IPS-15b (cell line): ENCODE data around the gene GABRB3.

Experiments
- H3K27me3 ChIP-seq: one replicate; pipeline ENCODE4 v1.6.1; 2013; ENCODE audit warnings: low read length; ENCODE audit not compliant: control insufficient read depth, insufficient read depth
- H3K36me3 ChIP-seq: one replicate; pipeline ENCODE4 v1.6.1; 2013; ENCODE audit warnings: low read length; ENCODE audit not compliant: control insufficient read depth, insufficient read depth
- H3K4me1 ChIP-seq: one replicate; pipeline ENCODE4 v1.6.1; 2013; ENCODE audit warnings: mild to moderate bottlenecking, low read length; ENCODE audit not compliant: control insufficient read depth, insufficient read depth
- H3K4me3 ChIP-seq: one replicate; pipeline ENCODE4 v1.5.1; 2013; ENCODE audit warnings: low read depth, low read length
- H3K9ac ChIP-seq: one replicate; pipeline ENCODE4 v1.6.1; 2013; ENCODE audit warnings: low read depth, mild to moderate bottlenecking, low read length
- H3K9me3 ChIP-seq: one replicate; pipeline ENCODE4 v1.6.1; 2013; ENCODE audit warnings: mild to moderate bottlenecking, low read length; ENCODE audit not compliant: control insufficient read depth, insufficient read depth

Gene GABRB3

DNA sequence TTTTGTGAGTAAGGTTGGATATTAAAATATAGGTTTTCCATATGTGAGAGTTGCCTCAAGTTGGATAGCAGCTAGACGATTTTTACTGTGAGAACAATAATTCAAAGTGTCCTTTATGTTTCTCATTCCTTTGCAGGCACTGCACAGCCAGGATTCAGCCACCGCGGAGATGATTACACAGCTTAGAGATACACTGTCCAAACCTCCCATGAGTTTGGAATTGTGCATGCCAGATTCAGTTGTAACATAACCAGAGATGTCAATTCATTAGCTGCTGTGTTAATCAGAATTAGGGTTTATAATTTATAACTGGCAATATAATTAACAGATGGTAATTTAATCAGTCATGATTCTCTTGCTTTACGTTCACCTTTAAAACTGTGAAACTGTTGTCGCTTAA lies 132.3 kb downstream of the GABRB3 start:
- no peaks in the 10 kb centered on the region for H3K27me3 ChIP-seq
- H3K4me1 ChIP-seq, result peaks cover 26% of the 10 kb centered on the region
- H3K4me3 ChIP-seq, result no peak overlapping the region
- no peaks in the 10 kb centered on the region for H3K36me3 ChIP-seq
- no peak overlapping the region for H3K9ac ChIP-seq
- H3K9me3 ChIP-seq, result no peaks in the 10 kb centered on the region

DNA sequence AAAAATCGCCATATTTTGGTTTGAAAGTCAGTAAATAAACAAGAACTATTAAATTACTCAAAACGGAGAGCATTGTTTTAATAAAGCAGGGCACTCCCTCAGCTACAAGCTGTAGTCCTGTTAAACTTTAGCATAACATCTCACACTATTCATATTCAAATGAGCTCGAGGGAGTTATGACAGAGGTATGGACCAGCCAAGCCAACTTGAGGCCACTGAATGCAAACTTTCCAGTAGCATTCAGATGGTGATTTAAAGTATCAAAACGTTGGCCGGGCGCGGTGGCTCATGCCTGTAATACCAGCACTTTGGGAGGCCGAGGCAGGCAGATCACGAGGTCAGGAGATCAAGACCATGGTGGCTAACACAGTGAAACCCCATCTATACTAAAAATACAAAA lies 132.9 kb downstream of the GABRB3 start:
- Histone ChIP-seq H3K27me3 (no peaks in the 10 kb centered on the region), H3K4me1 (peaks cover 26% of the 10 kb centered on the region), H3K36me3 (no peaks in the 10 kb centered on the region), H3K9ac (no peak overlapping the region), H3K9me3 (no peaks in the 10 kb centered on the region), H3K4me3 (no peak overlapping the region)

DNA sequence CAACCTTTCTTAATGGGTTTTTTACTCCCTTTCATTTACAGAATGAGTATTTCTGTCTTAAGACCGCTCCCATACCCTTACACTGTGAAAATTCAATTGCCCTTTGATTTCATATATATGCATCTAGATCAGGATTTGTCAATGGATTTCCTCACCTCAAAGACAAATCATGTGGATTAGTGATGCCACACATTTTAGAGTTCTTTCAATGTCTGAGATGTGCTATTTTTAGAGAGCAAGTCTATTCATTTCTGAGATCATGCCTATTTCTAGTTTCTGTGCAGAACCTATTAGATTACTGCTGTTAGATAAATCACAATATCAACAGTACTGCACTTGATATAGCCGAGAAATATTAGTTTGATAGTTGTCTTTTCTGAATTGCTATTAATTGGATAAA lies 137.3 kb downstream of the GABRB3 start:
- no peaks in the 10 kb centered on the region for H3K9me3 ChIP-seq
- no peak overlapping the region for H3K4me3 ChIP-seq
- H3K9ac ChIP-seq, result no peak overlapping the region
- no peaks in the 10 kb centered on the region for H3K27me3 ChIP-seq
- H3K4me1 ChIP-seq, result peaks cover 37% of the 10 kb centered on the region
- no peaks in the 10 kb centered on the region for H3K36me3 ChIP-seq

DNA sequence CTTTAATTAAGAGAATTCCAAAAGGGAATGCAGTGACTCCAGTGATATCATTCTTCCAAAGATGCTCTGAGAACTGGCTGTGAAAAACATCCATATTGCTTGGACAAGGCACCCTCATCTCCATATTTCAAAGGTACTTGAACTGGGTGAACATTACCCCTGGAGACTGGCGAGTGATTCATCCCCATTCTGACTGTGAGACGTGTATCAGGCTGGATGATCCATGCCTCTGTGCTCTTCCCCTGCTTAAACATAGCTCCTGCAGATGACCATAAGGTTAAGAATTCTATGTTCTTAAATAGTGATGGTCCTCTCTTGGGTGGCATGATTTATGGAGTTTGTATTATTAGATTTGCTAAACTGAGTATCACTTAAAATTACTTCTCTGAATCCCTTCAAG lies 137.8 kb downstream of the GABRB3 start:
- peaks cover 40% of the 10 kb centered on the region for H3K4me1 ChIP-seq
- no peaks in the 10 kb centered on the region for H3K27me3 ChIP-seq
- H3K9ac ChIP-seq, result no peak overlapping the region
- no peak overlapping the region for H3K4me3 ChIP-seq
- H3K9me3 ChIP-seq, result no peaks in the 10 kb centered on the region
- no peaks in the 10 kb centered on the region for H3K36me3 ChIP-seq

DNA sequence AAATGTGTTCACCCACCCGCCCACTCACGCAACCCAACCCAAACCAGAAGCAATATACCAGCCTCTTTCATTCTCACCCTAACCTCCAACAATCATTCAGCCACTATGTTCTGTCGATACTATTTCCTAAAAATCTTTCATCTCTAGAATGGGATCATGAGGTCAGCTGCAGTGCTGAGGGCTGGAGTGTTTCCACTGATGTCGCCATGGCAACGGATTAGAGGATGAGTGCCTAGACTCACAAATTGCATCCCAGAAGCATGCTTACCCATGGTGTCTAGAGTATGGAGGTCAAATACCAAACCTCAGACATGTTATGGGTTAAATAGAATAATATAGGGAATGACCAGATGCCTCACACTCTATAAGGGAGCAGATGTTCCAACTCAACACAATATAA lies 138.5 kb downstream of the GABRB3 start:
- Histone ChIP-seq H3K4me3 (no peak overlapping the region), H3K36me3 (no peaks in the 10 kb centered on the region), H3K27me3 (no peaks in the 10 kb centered on the region), H3K4me1 (peaks cover 37% of the 10 kb centered on the region), H3K9ac (no peak overlapping the region), H3K9me3 (no peaks in the 10 kb centered on the region)

DNA sequence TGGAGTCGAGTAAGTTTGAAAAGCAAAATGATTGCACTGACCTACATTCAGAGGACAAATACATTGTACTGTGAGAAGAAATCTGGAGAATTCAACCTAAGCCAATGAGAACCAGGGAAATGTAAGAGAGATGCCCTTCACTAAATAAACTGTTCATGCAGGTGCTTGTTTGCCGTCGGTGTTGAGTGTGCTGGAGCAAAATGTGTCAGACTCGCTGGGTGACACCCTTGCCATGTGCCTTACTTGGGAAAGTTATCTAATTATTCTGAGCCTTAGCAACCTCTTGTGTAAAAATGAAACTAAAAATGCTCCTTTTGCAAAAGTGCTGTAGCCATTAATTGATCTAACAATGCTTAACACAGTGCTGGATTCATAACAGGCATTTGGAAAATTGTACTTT lies 140.4 kb downstream of the GABRB3 start:
- H3K9me3 ChIP-seq, result no peaks in the 10 kb centered on the region
- no peak overlapping the region for H3K4me3 ChIP-seq
- H3K9ac ChIP-seq, result no peak overlapping the region
- H3K36me3 ChIP-seq, result no peaks in the 10 kb centered on the region
- peaks cover 26% of the 10 kb centered on the region for H3K4me1 ChIP-seq
- H3K27me3 ChIP-seq, result no peaks in the 10 kb centered on the region

DNA sequence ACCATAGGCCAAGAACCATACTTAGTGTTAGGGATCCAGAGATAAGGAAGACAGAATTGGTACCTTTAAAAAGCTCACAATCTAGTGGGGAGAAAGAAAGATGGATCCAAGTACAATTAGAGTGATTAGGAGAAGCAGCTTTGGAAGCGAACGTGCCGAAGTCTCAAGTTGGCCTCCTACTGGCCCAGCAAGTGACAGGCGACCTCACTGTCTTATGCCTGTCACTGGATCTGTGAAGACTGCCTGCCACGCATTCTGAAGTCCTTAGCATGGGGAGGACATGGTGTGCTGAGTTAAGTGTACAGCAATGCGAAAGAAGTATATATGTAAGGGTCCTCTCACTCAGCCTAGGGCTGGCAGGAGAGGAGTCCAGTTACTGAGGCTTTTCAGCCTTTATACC lies 141.0 kb downstream of the GABRB3 start:
- no peaks in the 10 kb centered on the region for H3K27me3 ChIP-seq
- no peaks in the 10 kb centered on the region for H3K9me3 ChIP-seq
- peaks cover 26% of the 10 kb centered on the region for H3K4me1 ChIP-seq
- H3K9ac ChIP-seq, result no peak overlapping the region
- H3K36me3 ChIP-seq, result no peaks in the 10 kb centered on the region
- H3K4me3 ChIP-seq, result no peak overlapping the region

DNA sequence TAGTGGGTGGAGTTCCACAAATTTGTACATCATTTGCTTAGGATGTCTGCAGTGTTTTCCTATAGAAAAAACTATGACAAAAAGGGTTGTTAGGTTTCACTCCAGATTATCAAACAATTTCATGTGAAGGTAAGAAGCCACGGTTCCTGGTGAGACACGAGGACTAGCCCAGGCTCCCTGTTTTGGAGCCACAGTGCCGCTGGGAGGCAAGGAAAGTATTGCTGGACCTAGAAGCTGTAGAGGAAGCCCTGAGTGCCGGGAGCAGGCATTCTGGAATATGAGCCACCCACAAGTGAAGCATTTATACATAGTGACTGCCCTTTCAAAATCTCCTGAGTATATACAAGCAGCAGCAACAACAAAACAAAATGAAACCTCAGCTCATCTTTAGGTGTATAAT lies 142.0 kb downstream of the GABRB3 start:
- Histone ChIP-seq H3K9ac (no peak overlapping the region), H3K4me1 (peaks cover 26% of the 10 kb centered on the region), H3K27me3 (no peaks in the 10 kb centered on the region), H3K9me3 (no peaks in the 10 kb centered on the region), H3K36me3 (no peaks in the 10 kb centered on the region), H3K4me3 (no peak overlapping the region)

DNA sequence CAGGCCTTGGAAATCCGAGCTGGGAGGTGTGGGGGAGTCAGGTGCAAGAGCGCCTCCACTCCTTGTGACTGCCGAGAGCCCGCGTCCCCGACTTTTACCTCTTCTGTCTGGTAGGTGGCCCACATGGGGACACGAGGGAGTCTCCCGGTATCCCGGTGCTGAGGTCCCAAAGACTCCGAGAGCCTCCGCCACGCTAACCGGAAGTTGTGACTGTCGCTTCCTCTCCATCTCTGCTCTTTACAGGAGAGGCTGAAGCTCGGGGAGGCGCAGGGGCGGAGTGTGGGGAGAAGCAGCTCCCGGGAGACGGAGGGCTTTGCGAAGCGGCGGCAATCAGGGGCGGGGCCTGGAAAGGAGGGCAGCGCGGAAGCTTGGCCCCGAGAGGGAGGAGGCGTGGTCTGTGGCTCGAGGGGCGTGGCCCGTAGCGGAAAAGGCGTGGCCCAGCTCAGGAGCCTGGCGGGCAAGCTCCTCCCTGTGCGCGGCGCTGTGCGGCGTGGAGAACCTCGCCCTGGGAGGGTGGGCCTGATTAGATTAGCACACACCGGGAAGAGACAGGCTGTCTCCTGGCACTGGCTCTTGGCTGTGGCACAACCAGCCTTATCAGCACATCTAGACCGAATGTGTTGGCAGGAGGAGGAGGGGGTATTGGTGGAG lies 143.9 kb downstream of the GABRB3 start:
- Histone ChIP-seq H3K4me3 (peak overlapping the region; percentile 65), H3K9me3 (no peaks in the 10 kb centered on the region), H3K36me3 (no peaks in the 10 kb centered on the region), H3K4me1 (peaks cover 26% of the 10 kb centered on the region), H3K9ac (peak overlapping the region; percentile 89), H3K27me3 (no peaks in the 10 kb centered on the region)

DNA sequence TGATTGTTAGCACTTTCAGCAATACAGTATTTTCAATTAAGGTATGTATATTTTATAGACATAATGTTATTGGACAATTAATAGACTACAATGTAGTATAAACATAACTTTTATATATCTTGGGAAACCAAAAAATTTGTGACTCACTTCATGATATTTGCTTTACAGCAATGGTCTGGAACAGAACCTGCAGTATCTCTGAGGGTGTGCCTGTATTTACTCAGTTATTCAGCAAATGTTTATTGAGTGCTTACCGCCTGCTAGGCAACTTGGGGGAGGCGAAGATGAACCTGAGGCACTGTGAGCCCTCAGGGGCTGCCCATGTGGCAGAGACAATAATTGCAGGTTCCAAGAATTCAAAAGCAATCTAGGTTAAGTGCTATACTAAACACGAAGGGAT lies 144.8 kb downstream of the GABRB3 start:
- H3K27me3 ChIP-seq, result no peaks in the 10 kb centered on the region
- H3K36me3 ChIP-seq, result no peaks in the 10 kb centered on the region
- peaks cover 26% of the 10 kb centered on the region for H3K4me1 ChIP-seq
- H3K9me3 ChIP-seq, result no peaks in the 10 kb centered on the region
- H3K9ac ChIP-seq, result peak overlapping the region; percentile 89
- peak overlapping the region; percentile 65 for H3K4me3 ChIP-seq

DNA sequence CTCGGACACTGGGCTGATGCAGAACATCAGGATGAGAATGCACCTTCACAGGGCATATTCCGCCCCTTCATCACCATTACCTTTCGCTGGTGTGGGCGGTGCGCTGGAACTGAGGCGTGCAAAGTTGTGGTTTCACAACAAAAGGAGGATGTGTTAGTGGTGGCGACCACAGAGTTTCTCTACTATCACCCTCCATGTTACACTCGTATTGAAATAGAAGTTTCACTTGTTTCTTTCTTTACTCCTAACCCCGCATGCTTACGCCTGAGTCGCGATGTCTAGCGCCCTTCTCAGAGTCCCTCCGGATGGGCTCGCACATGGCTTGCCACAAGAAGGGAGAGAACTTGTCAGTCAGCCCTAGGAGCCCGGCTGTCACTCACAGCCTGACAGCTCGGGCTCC lies 148.7 kb downstream of the GABRB3 start:
- H3K4me3 ChIP-seq, result no peak overlapping the region
- no peaks in the 10 kb centered on the region for H3K27me3 ChIP-seq
- H3K36me3 ChIP-seq, result peaks cover 5% of the 10 kb centered on the region
- H3K9ac ChIP-seq, result no peak overlapping the region
- peaks cover 10% of the 10 kb centered on the region for H3K4me1 ChIP-seq
- no peaks in the 10 kb centered on the region for H3K9me3 ChIP-seq

DNA sequence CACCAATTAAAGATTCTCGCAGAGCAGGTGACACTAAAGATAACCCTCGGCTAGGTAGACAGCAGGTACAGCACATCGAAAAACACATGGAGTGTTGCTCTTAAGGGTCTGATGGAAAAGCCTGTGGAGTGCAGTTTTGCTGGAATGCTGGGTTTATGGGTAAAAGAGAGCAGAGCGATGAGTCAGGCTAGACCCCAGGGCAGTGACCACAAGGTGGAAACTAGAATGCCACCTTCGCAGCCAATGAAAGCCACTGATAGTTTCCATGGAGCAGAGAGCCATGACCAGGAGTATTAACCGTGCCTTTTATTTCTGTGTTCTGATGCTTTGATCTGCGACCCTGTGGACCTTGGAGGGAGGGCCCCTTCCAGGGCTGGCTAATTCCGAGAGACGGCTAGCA lies 149.8 kb downstream of the GABRB3 start:
- H3K9me3 ChIP-seq, result no peaks in the 10 kb centered on the region
- peaks cover 10% of the 10 kb centered on the region for H3K4me1 ChIP-seq
- no peak overlapping the region for H3K4me3 ChIP-seq
- peaks cover 5% of the 10 kb centered on the region for H3K36me3 ChIP-seq
- H3K9ac ChIP-seq, result no peak overlapping the region
- no peaks in the 10 kb centered on the region for H3K27me3 ChIP-seq
